Sigmoid colon (tissue), 7 donors: Measurements from ENCODE around the gene ZNF282. TPM values are rescaled to one million over a fixed set of nuclear protein-coding genes. Genes with fewer than 3 reads are reported as not detected.

ENCODE experiments used
- DNase-seq: peaks from one replicate; pipeline ENCODE4 v3.0.0-alpha.2; 2019
- H3K27ac ChIP-seq, 4 donors: fragments of 200-600 bp; sonication (generic); one replicate each; pipeline ENCODE4 v1.5.1; 2016 to 2019; ENCODE audit warnings: mild to moderate bottlenecking in 1 of 4
- H3K27me3 ChIP-seq, 3 donors: fragments of 200-600 bp; sonication (generic); one replicate each; pipeline ENCODE4 v1.5.1; 2019; ENCODE audit warnings: mild to moderate bottlenecking in 1 of 3
- H3K36me3 ChIP-seq, 4 donors: fragments of 200-600 bp; sonication (generic); one replicate each; pipeline ENCODE4 v1.5.1; 2016 to 2019
- H3K4me1 ChIP-seq, 4 donors: fragments of 200-600 bp; sonication (generic); one replicate each; pipeline ENCODE4 v1.5.1; 2017 to 2019
- H3K4me3 ChIP-seq, 4 donors: fragments of 200-600 bp; sonication (generic); one replicate each; pipeline ENCODE4 v1.5.1; 2017 to 2019; ENCODE audit warnings: mild to moderate bottlenecking in 2 of 4, moderate library complexity in 1 of 4
- H3K9me3 ChIP-seq, 4 donors: fragments of 200-600 bp in 3 of 4; sonication (generic) in 3 of 4; one replicate each; pipeline versions ENCODE4 v1.5.1 to v1.6.1; 2013 to 2019
- CTCF ChIP-seq, 4 experiments: fragments of 450-650 bp in 3 of 4; fragments of 200-600 bp in 1 of 4; IDR thresholded peaks; one replicate each; pipeline ENCODE4 v1.5.1; 2016 to 2019; ENCODE audit warnings: antibody characterized with exemption in 4 of 4, mild to moderate bottlenecking in 3 of 4, moderate library complexity in 2 of 4
- EP300 ChIP-seq, 4 donors: sonication (generic); formaldehyde crosslinking; IDR thresholded peaks; one replicate each; pipeline ENCODE4 v1.6.1; 2017; ENCODE audit warnings: antibody characterized with exemption in 4 of 4
- POLR2A ChIP-seq, 2 donors: fragments of 450-650 bp; IDR thresholded peaks; one replicate each; pipeline ENCODE4 v1.6.1; 2016; ENCODE audit warnings: antibody characterized with exemption in 2 of 2, mild to moderate bottlenecking in 2 of 2, moderate library complexity in 2 of 2
- POLR2AphosphoS5 ChIP-seq, 4 donors: sonication (generic); formaldehyde crosslinking; IDR thresholded peaks; one replicate each; pipeline ENCODE4 v1.6.1; 2017; ENCODE audit warnings: antibody characterized with exemption in 4 of 4
- WGBS, 2 donors: extraction: QIAGEN DNeasy Blood & Tissue Kit; methylation state at CpG; one replicate each; pipeline ENCODE4 v1.1.7; 2013; 5-methylcytosine and 5-hydroxymethylcytosine counted together
- intact Hi-C: fragments of 100-400 bp; cut with DNase I; formaldehyde crosslinking; loops from one replicate; pipeline ENCODE4 v1.15.1; 2023
- polyA plus RNA-seq, 3 donors: library from polyadenylated mRNA; stranded (reverse); fragments of 200-250 nt; gene quantifications; one replicate each; pipeline ENCODE4 v1.2.3, GENCODE V29; 2013
- total RNA-seq, 4 donors: library from RNA; depleted of rRNA; stranded (reverse); fragments of >200 nt; gene quantifications; one replicate each; pipeline ENCODE4 v1.1.0, GENCODE V29; 2016
- donor health status: healthy with polysubstance abuse.
- donor health status: Bipolar disorder and iron deficiency.
- donor health status: healthy.

ZNF282 gene
- total and polyA plus RNA-seq, 7 donors: 6.9 to 24.9 (median 13.8) TPM

GRCh38 chr7:149217570-149217969 is 22.2 kb downstream of the ZNF282 start:
- Histone ChIP-seq H3K27ac (no peak overlapping the region), H3K4me1 (no peaks in the 10 kb centered on the region), H3K9me3 (no peaks in the 10 kb centered on the region), H3K27me3 (no peaks in the 10 kb centered on the region), H3K36me3 (peaks cover 24 to 100% (median 65%) of the 10 kb centered on the region in 4 donors), H3K4me3 (no peak overlapping the region)
- DNase-seq: no peak
- intact Hi-C loops: no loop called here
- 92 to 93% methylated on average over 6 of the region's 6 CpGs for WGBS, 2 donors
- TF ChIP-seq CTCF (IDR thresholded peaks at IDR 0.05) (no peak), POLR2AphosphoS5 (IDR thresholded peaks at IDR 0.05) (no peak), POLR2A (IDR thresholded peaks at IDR 0.05) (no peak), EP300 (IDR thresholded peaks at IDR 0.05) (no peak)

- 83 to 93% methylated on average over 10 of the region's 10 CpGs for WGBS, 2 donors
- H3K9me3 ChIP-seq: no peaks in the 10 kb centered on the region
- H3K36me3 ChIP-seq: peaks cover 16 to 100% (median 59%) of the 10 kb centered on the region in 4 donors
- intact Hi-C loops: no loop called here
- H3K27ac ChIP-seq: no peak overlapping the region
- H3K4me3 ChIP-seq: no peak overlapping the region
- no peak for DNase-seq
- H3K27me3 ChIP-seq: no peaks in the 10 kb centered on the region
- TF ChIP-seq CTCF (IDR thresholded peaks at IDR 0.05) (no peak), POLR2A (IDR thresholded peaks at IDR 0.05) (no peak), EP300 (IDR thresholded peaks at IDR 0.05) (no peak), POLR2AphosphoS5 (IDR thresholded peaks at IDR 0.05) (no peak)
- no peaks in the 10 kb centered on the region for H3K4me1 ChIP-seq
Observed at GRCh38 chr7:149218469-149219420, 23.4 kb downstream of the ZNF282 start.

GRCh38 chr7:149220534-149220933 is 25.2 kb downstream of the ZNF282 start:
- Histone ChIP-seq H3K4me1 (no peaks in the 10 kb centered on the region), H3K9me3 (no peaks in the 10 kb centered on the region), H3K4me3 (no peak overlapping the region), H3K36me3 (peaks cover 10 to 98% (median 58%) of the 10 kb centered on the region in 4 donors), H3K27ac (no peak overlapping the region), H3K27me3 (no peaks in the 10 kb centered on the region)
- WGBS, 2 donors: 86 to 90% methylated on average over 6 of the region's 6 CpGs
- intact Hi-C loops: no loop called here
- no peak for DNase-seq
- TF ChIP-seq POLR2AphosphoS5 (IDR thresholded peaks at IDR 0.05): no peak
- TF ChIP-seq EP300 (IDR thresholded peaks at IDR 0.05): no peak
- TF ChIP-seq CTCF (IDR thresholded peaks at IDR 0.05): no peak
- TF ChIP-seq POLR2A (IDR thresholded peaks at IDR 0.05): no peak

GRCh38 chr7:149223176-149223575 is 27.8 kb downstream of the ZNF282 start:
- intact Hi-C loops: no loop called here
- peaks cover 10 to 76% (median 44%) of the 10 kb centered on the region in 4 donors for H3K36me3 ChIP-seq

More at GRCh38 chr7:149223176-149223575, 27.8 kb downstream of the ZNF282 start:
- no peaks in the 10 kb centered on the region for H3K4me1 ChIP-seq
- no peak overlapping the region for H3K4me3 ChIP-seq
- no peaks in the 10 kb centered on the region for H3K27me3 ChIP-seq
- no peak for TF ChIP-seq CTCF (IDR thresholded peaks at IDR 0.05)
- TF ChIP-seq POLR2A (IDR thresholded peaks at IDR 0.05): no peak
- no peak for TF ChIP-seq POLR2AphosphoS5 (IDR thresholded peaks at IDR 0.05)
- no peak for TF ChIP-seq EP300 (IDR thresholded peaks at IDR 0.05)
- no peaks in the 10 kb centered on the region for H3K9me3 ChIP-seq
- DNase-seq: no peak
- 95 to 98% methylated on average over 8 of the region's 8 CpGs for WGBS, 2 donors
- no peak overlapping the region for H3K27ac ChIP-seq
